Lower leg skin (tissue), 4 donors: ENCODE results near the gene TLE2. TPM values are rescaled to one million over a fixed set of nuclear protein-coding genes. Genes with fewer than 3 reads are reported as not detected.

Source experiments
- DNase-seq, 2 donors: peaks; one replicate each; pipeline ENCODE4 v3.0.0-alpha.2; 2019; ENCODE audit warnings: low spot score in 2 of 2
- H3K4me3 ChIP-seq: fragments of 200-600 bp; sonication (generic); 2 replicates; pipeline ENCODE4 v1.5.1; 2017; ENCODE audit warnings: mild to moderate bottlenecking, low read depth; ENCODE audit not compliant: poor library complexity, severe bottlenecking
- POLR2A ChIP-seq, 2 donors: fragments of 450-650 bp; IDR thresholded peaks; one replicate each; pipeline ENCODE4 v1.6.1; 2016 to 2017; ENCODE audit warnings: antibody characterized with exemption in 2 of 2, mild to moderate bottlenecking in 1 of 2, moderate library complexity in 1 of 2
- WGBS, 2 donors: methylation state at CpG; one replicate each; pipeline ENCODE4 v1.1.5; 2018; 5-methylcytosine and 5-hydroxymethylcytosine counted together
- intact Hi-C: fragments of 100-400 bp; cut with DNase I; formaldehyde crosslinking; loops from one replicate; pipeline ENCODE4 v1.15.0; 2023; ENCODE audit warnings: low total_unique reads
- total RNA-seq, 4 donors: library from RNA; depleted of rRNA; stranded (reverse); fragments of >200 nt; gene quantifications; one replicate each; pipeline ENCODE4 v1.1.0, GENCODE V29; 2016
- TF ChIP-seq, protein P1 (sequence below), 3 donors: fragments of 450-650 bp; IDR thresholded peaks; one replicate each; pipeline ENCODE4 v1.5.1; 2016; ENCODE audit warnings: antibody characterized with exemption in 3 of 3, mild to moderate bottlenecking in 3 of 3, moderate library complexity in 2 of 3

TLE2 gene
- total RNA-seq, result 10 to 100 TPM; 25.3 to 40.1 (median 33.5) TPM

DNA sequence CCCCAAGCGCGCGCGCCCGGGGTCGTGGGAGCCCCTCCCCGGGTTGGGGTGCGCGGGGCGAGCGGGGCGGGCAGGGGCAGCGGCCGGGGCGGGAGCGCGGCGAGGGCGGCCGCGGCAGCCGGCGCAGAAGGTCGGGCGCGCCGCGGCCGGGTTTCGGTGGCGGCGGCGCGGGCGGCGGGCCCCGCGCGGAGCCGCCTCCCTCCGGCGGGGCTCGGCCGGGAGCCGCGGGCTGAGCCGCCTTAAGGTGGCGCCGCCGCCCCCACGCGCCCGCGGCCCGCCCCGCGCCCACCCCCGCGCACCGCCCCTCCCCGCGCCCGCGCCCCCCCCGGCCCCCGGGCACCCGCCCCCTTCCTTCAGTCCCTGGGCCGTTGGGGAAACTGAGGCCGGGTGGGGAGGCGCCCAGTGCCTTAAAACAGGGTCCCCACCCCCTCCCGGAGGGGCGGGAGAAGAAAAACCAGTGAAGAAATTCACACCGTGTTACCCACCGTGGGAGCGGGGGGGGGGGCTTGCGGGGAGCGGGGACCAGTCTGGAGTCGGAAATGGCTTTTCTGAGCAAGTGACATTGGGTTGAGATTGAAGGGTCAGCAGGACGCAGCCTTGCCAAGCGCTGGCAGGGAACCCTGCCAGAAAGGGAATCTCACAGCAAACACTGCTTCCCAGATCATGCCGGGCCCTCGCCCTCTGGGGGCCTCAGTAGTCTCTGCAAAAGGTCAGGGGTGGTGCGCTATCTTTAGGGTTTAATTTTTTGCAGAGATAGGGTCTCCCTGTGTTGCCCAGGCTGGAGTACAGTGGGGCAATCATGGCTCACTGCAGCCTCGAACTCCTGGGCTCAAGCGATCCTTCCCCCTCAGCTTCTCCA is at the start of gene TLE2:
TSS of gene TLE2 (minus strand) at position 216 of the 859 bp plus-strand sequence. CDS start 376 bp downstream, outside the sequence.
- WGBS, 2 donors, result 6 to 10% methylated on average over 19 to 45 of the region's 85 CpGs

GRCh38 chr19:3075605-3076431 is 46.7 kb upstream of the TLE2 start:
- TF ChIP-seq, protein P1, sequence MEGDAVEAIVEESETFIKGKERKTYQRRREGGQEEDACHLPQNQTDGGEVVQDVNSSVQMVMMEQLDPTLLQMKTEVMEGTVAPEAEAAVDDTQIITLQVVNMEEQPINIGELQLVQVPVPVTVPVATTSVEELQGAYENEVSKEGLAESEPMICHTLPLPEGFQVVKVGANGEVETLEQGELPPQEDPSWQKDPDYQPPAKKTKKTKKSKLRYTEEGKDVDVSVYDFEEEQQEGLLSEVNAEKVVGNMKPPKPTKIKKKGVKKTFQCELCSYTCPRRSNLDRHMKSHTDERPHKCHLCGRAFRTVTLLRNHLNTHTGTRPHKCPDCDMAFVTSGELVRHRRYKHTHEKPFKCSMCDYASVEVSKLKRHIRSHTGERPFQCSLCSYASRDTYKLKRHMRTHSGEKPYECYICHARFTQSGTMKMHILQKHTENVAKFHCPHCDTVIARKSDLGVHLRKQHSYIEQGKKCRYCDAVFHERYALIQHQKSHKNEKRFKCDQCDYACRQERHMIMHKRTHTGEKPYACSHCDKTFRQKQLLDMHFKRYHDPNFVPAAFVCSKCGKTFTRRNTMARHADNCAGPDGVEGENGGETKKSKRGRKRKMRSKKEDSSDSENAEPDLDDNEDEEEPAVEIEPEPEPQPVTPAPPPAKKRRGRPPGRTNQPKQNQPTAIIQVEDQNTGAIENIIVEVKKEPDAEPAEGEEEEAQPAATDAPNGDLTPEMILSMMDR (IDR thresholded peaks at IDR 0.05), result peak in 1 of 3 donors; percentile 65
- TF ChIP-seq POLR2A (IDR thresholded peaks at IDR 0.05), result no peak
- WGBS, 2 donors, result 16 to 27% methylated on average over 16 to 34 of the region's 41 CpGs
- H3K4me3 ChIP-seq, result no peak overlapping the region
- no peak for DNase-seq
- intact Hi-C loops, result loop anchor here (5.0 kb wide), 1 partner anchor 46 kb away; no protein-coding TSS in a partner anchor

More for the DNA sequence above, at the start of gene TLE2:
- peak within 1 kb of the TSS; percentile 63 for H3K4me3 ChIP-seq
- TF ChIP-seq, protein P1 (IDR thresholded peaks at IDR 0.05), result no peak
- TF ChIP-seq POLR2A (IDR thresholded peaks at IDR 0.05), result no peak
- intact Hi-C loops, result no loop called here
- DNase-seq, result no peak

DNA sequence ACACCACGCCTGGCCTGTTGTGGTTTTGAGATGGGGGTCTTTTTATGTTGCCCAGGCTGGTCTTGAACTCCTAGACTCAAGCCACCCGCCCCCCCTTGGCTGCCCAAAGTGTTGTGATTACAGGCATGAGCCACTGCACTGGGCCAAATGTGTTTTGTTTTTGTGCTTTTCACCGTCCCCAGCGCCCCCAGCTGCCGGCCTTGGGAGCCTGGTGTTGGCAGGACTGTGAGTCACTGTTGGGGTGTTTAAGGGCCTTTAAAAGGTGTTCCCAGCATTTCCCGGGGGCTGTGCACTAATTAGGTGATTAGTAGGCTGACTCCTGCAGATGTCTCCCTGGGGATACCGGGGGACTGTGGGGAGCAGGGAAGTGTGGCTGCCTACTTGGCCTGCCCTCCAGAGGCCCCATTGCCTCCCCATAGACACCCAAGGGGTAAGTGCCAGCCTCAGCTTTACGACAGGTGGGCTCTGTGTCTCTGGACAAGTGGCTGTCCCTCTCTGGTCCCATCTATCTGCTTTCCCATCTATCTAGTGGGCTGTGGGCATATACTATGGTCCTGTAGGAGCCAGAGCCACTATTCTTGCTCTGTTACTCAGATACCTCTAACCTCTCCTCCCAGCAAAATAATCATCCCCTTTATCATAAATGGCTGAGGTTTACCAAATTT is 45.0 kb upstream of the TLE2 start:
- intact Hi-C loops, result no loop called here
- DNase-seq, result no peak
- TF ChIP-seq, protein P1 (IDR thresholded peaks at IDR 0.05), result no peak
- TF ChIP-seq POLR2A (IDR thresholded peaks at IDR 0.05), result no peak
- no peak overlapping the region for H3K4me3 ChIP-seq
- 63 to 68% methylated on average over 7 to 8 of the region's 8 CpGs for WGBS, 2 donors

DNA sequence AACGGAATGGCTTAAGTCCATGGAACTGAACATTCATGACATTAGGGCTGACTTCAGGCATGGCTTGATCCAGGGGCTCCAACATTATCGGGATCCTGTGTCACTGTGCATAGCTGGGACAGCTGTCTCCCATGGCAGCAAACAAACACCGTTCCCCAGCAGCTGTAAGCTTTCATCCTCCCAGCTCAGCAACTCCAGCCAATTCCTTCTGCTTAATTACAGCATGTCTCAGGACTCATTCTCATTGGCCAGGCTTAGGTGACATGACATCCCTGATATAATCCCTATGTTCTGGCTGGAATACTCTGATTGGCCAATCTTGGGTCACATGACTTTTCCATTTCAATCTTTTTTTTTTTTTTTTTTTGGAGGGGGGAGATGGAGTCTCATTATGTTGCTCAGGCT is 44.1 kb upstream of the TLE2 start:
- 31 to 35% methylated on average over 3 of the region's 3 CpGs for WGBS, 2 donors
- DNase-seq, result no peak
- no peak for TF ChIP-seq POLR2A (IDR thresholded peaks at IDR 0.05)
- TF ChIP-seq, protein P1 (IDR thresholded peaks at IDR 0.05), result no peak
- intact Hi-C loops, result no loop called here
- H3K4me3 ChIP-seq, result no peak overlapping the region

GRCh38 chr19:3071768-3072167 is 42.7 kb upstream of the TLE2 start:
- TF ChIP-seq, protein P1 (IDR thresholded peaks at IDR 0.05), result no peak
- TF ChIP-seq POLR2A (IDR thresholded peaks at IDR 0.05), result no peak
- DNase-seq, result no peak
- intact Hi-C loops, result no loop called here
- WGBS, 2 donors, result 81 to 92% methylated on average over 4 of the region's 4 CpGs
- H3K4me3 ChIP-seq, result no peak overlapping the region
